NCI-H1092 treated with DMSO at 0.1 percent for 48 hours (cell line): Measurements from ENCODE around the gene EPHA4.

Source experiments
- DNase-seq: peaks from one replicate; lab custom pipeline; 2025; lab: John Stamatoyannopoulos, UW

EPHA4 gene

DNA sequence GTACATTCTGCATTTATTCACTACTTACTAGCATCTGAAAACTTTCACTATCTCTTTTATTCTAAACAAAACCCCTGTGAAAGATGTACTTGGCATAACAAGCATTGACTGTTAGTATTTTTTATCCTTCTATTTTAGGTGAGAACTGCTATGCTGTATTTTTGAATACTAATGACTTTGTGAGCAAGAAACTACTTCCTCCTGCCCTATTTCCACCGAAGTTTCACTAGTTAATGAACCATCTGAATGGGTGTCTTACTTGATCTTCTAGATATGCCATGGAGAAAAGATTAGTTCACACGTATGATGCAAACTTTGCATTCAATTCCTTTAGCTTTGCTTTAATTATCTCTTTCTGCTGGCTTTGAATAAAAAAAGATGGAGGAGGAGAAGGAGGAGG, 68.1 kb downstream of the EPHA4 start:
- DNase-seq = no peak

DNA sequence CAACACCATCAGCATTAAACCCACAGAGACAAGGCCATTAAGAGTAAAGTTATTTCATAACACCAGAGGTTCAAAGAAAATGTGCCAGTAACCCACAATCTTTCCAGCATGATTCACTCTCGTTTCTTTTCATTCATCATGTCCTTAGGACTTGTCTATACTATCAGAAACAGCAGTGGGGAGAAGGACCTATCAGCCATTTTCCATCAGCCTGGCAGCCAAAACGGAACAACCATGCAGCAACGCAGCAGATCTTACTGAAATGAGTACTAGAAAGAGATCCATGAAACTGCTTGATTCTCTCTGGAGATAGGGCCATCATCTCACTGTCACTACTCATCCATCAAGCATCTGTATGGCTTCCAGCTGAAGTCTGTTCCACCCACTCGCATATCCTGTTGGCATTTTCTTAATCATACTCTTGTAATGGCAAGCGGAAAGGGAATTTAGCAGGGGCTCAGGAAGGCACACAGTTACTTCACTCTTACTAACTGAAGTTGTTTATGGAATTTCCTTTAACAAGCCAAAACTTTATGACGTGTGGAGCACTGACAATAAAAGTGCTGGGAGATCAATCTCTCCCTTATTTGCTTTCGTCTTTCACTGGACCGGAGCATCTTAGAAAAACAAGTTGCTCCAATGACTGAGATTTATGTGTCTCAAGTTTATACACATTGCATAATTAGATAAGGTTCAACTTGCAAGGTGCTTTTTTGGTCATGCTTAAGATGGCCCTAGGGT, 69.7 kb downstream of the EPHA4 start:
- DNase-seq = no peak

DNA sequence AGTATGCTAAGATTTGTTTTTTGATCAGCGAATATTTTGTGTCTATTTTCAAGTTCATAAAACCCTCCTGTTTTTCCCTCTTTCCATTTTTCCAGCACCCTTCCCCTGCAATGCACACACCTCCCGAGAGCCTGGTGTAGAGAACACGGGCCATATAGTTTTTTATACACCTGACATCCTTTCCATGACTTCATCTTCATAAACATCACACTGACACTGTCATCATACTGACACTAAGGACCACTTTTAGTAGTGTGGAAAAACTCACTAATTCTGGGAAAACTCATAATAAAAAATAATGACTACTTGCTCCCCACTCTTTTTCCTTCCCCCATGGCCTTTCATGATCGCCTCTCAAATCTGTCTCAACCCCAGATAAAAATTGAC, 70.2 kb downstream of the EPHA4 start:
- DNase-seq = no peak

DNA sequence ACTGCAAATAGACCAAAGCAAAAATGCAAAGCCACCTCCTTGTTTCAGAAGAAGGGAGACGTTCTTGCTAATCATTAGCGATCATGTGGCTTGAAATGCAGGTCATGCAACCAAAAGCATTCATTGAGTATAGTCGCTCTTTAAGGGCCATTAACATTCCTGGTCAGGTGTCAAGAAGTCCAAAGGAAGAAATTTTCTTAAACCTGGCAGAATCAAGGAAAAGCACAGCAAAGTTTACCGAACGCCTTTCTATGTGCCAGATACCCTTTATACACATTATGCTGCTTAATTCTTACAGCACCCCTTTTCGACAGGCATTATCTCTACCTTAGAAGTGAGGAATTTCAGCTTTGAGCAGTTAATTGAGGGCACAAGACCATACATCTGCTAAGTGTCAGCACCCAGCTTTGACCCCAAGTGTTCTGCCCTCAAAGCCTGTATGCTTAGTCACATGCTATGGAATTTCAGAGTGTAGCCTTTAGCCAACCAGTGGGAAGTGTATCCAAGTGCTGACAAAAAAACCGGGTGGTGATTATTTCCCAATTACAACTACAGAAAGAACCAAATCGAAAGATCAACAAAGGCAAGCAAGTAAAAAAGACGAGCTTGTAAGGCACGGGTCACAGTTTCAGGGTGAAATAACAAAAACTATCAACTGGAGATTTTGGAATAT, 70.8 kb downstream of the EPHA4 start:
- DNase-seq = no peak

DNA sequence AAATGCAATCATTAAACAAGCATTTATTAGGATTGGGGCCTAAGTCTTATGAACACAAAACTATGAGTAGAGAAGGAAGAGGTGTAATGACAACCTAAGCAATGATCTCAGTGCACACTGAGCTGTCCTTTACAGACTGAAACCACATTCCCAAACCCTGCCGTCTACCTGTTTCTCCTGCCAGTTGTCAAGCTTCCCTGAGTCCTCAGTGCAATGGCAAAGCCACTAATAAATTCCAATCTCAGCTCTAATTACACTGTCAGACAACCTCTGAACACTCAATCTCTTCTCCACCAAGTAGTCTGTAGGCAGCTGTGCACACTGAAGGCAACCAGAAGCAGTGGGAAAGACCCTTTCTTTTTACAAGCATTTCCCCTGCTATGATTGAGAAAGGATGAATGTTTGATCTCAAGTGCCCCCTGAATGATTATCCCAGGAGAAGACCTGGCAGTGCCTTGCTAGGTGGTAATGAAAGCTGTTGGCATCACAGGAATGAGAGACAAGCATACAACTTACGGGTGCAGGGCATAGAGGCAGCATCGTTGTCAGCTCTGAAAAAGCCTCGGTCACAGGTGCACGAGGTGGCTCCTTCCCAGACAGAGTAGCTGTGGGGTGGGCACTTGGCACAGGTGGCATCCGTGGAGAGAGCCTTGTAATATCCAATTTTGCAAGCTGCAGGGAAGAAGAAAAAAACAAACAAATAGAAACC, 71.4 kb downstream of the EPHA4 start:
- no peak for DNase-seq

DNA sequence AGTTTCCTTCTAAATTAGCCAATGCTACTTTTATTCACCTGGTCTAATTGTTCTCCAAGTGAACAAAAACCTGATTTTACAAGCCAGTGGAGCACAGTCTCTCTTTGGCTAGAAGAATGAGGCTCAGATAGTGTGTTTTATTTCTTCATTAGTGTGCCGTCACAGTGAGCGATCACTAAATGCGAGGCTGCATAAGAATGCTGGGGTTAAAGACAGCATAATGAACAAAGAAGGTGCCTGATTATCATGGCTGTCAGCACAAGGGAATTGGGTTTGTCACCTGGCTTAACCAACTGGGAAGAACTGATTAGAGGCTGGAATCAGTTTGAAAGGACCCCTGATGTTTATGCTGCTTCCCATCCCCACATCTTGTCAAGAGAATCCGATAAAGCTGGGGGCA, 76.4 kb downstream of the EPHA4 start:
- no peak for DNase-seq

DNA sequence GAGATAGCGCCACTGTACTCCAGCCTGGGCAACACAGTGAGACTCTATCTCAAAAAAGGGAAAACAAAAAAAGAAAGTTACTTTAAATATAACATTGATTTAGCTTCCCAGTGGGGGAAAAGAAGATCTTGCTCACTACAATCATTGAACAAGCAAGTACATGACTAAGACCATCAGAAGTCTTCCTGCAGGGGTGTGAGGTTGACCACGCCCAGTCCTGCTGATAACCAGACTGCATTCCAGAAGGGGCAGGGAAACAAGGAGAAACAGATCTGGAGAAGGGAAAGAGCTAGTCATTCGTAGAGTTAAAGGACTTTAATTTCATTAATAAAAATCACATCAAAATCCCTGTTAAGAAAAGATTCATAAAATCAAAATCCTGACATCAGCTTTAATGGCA, 77.5 kb downstream of the EPHA4 start:
- DNase-seq = no peak

DNA sequence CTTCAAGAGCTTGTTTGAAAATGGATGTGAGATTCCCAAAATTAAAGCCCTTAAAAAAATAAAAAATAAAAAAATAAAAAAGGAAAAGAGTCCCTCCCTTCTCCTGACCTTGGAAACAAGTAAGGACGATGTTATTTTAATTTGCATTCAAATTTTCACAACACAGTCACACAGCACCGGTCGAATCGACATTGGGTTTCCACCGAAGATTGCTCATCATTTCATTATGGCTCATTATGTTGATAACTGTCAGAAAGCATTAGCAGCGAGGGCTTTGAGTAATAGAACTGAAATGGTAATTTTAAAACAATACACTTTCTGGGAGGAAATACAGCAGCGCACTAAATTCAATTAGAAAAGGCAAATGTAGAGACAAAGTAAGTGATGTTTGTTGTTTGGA, 78.7 kb downstream of the EPHA4 start:
- no peak for DNase-seq

DNA sequence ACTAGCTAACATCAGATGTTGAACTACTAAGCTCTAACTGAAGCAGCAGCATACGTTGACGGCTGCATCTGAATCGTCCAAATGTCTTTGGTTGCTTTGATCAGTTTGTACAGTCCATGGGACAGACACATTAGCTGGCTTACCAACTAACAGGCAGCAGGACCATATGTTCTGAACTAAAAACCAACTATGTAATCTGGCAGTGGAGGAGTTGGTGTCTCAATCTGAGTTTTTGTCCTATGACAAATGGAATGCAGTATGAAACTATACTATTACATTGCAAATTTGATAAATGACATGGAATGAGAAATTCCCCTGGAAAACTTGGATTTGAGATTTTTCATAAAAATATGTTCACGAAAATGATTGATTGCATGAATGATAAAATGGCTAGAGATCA, 79.5 kb downstream of the EPHA4 start:
- no peak for DNase-seq

DNA sequence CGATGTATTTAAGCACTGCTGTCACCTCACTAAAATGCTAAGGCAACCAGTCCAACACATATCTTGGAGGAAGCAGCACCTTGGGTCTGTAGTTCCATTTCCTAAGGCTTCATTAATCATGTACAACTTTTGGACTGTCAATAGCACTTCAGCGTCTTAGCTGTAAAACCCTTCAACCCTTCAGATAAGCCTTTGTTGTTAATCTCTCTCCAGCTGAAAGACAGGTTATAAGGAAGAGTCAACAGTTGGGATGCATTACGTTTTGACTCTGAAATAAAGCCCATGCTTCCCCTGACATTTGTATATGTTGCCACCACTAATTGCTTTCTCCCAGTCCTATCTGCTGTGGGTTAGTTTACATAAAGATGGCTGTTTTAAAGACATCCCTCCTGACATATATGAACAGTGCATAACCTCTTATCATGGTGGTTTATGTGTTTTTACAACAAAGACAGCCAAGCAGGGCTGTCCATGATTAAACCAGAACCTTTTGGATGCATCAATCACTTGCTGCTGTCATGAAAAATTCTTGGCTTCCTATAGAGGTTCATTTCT, 81.5 kb downstream of the EPHA4 start:
- DNase-seq = no peak

DNA sequence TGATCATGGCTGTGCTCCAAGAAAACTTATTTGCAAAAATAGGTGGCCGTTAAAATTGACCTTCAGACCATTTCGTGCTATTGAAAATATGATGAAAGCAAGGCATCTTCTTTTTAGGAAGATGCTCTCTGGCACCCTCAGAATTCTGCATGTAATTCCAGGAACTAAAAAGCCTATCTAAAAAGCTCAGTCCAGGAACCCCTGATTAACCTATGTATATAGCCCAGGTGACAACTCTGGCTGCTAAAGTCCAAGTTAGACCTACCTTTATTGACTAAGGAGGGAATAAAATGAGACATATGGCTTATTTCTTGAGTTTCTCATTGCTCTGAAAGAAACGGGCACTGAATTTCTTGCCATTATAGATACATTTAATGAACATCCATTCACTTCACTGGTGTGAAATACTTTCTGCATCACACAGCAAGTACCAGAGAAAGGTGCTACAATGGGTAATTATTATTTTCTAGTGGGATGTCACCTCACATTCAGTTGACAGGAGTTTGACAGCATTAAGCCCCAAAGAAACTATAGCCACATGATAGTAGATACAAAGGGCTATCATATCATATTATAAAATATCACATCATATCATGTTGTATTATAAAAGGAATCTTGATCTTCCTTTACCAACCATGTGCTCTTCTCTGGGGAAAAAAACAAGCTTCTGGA, 83.8 kb downstream of the EPHA4 start:
- DNase-seq = peak; percentile 51

DNA sequence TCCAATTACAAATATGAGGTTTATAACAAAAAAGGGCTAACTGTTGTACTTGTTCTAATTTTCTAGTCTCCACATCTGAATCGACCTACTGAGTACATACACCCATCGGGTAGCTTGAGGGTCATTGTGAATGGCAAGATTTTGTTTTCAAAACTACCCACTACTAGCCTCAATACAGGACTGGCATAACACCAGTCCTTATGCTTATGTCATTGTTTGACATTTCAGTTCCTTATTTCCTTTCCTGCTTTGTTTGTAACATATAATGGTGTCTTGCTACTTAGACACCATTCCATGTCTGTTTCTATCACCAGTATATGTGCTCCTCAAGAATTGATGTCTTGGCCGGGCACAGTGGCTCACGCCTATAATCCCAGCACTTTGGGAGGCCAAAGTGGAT, 86.0 kb downstream of the EPHA4 start:
- DNase-seq = no peak

DNA sequence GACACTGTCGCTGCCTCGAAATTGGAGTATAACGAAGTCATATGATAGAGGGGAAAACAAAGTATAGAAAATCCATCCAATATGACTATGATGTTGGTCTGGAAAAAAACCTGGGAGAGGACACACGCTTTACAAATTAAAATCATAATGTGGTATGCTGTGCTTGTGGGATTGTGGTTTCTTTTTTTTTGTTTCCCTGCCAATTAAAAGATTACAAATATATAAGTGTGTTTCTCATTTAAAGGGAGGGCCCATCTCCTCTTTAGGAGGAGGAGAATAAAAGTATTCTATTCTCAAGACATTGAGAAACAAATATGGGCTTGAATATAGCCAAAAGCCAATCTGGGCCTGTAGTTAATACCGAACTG, 86.6 kb downstream of the EPHA4 start:
- DNase-seq = no peak

DNA sequence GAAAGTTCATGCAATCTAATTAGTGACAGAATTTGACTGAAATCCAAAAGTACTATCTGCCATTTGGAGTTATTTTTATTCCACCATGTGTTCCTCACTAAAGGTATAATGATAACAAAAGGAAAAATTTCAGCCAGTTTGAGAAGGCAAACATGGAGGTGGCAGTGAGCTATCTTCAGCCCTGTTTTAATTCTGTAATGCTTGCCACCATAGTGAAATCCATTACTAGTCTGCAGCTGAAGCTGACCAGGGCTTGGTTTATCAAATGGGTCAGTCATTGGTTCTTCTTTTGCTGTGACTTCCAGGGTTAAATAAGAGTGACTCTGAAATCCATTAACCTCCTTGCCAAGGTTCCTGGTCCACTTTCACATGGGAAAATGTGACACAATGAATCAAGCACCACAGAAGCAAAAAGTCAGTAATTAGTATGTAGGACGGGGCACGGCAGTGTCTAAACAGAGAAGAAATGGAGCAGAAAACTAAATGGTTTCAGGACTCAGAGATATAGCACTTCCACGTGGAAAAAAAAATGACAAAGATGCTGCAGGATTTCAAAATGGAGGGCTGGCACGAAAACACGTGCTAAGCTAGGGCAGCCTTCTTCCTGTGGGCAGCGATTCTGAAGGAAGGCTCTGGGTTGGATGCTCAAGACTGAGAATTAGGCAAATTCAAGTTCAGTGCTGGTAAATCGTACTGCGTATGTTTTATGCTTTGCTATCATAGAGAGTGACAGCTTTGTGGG, 87.2 kb downstream of the EPHA4 start:
- no peak for DNase-seq

DNA sequence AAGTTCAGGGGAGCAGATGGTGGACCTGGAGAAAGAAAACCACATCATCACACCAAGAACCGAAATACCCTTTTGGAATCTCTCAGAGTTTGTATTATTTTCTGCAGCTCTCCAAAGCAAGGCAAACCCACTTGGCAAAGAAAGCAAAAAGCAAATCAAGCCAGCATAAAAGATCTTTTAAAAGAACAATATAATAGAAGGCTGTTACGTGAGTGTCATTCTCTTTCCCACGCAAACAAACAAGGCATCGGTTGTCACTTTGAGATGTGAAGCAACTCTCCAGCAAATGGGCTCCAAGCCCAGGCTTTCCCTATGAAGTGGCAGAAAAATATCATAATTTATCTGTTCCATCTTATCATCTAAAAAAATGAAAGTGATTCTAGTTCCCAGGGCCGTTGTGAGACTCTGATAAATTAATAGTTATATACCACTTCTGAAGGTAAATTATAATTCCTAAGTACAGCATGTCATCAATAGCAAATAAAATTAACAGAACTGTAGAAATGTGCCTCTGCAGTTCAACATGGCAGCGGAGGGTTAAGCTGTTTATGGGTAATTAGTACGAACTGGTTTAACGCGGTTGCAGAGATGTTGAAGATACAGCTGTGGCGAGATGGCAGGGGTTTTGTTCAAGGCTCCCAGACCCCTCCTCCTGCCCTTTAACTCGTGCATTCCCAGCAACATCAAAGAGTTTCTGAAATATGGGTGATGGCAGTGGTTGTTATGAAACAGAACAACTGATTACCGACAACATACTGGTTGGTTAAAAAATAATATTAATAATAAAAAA, 89.2 kb downstream of the EPHA4 start:
- DNase-seq = no peak

DNA sequence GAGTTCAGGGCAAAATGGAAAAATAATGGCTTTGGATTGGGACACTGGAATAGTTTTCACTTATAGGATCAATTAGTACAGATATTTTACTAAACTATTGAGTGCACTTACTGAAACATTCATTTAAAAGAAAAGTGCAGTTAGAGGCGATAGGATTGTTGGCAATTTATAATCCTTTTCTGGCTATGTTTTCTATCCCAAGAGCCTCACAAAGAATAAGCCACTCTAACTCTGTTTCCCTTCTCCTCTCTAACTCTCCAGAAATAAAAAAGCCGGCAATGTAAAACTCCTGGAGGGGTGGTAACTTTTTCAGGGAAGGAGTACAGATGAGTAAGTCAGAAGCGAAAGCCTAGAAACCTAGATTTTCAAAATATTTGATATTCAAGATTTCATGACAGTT, 91.3 kb downstream of the EPHA4 start:
- DNase-seq = no peak

DNA sequence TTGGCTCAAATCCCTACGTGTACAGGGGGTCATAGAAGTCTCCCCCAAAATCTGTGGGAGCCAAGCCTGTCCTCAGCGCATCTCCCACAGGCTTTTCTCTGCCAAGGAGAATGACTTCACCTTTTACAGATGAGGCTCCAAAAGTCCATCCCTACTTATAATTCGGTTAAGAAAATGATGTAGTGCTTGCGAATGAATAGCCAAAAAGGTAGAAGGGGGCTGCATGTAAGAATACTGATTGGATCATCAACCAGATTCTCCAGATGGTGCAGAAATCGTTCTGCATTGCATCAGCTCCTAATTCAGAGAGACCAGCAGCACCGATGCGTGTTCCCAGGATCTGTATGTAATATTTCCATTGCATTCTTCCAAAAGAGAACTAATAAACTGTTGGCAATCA, 91.9 kb downstream of the EPHA4 start:
- DNase-seq = no peak

DNA sequence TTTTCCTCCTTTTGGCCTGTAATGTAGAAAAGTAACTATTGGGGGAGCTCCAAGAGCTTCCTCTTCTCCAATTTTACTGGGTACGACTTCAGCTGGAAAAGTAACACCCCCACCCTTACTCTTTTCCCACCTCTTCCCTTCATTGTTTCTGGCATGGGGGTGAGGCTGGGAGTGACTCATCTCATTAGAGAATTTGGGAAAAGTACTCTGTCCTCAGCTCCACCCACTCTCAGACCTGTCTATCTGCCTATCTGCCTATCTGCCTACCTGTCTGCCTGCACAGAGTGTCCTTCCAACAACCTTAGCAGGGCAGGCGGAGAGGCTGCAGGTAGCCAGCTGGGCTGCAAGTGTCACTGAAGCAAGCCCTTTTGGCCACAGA, 93.6 kb downstream of the EPHA4 start:
- DNase-seq = no peak

DNA sequence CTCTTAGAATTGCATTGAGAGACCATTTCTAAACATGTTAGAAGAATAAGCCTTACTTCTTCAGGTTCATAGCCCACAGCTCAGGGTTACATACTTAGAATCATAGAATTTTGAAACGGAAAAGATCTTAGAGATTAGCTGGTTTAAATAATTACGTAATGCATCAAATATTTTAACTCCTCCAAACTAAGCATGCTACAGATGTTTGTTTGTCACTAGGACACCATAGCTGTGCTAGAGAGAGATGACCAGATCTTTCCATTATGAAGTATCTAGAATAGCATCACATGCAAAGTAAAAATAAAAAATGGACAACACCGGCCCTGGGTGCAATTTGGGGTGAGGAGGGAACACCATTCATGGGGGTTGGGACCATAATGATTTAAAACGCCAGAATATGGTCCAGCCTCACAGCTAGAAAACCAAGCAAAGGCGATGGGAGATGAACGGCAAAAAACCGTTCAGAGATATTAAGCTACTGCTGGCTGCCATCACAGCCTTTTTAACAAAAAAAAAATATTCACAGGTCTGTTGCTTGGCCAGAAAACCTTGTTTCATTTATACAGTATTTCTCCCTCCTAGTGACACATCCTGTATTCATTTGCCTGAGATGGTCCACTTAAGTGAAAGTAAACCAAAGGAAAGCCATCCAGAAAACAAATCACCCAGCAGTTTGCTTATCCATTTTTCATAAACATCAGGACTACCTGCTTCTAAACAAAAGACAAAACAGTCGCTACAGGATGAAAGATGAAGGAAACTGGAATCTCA, 94.2 kb downstream of the EPHA4 start:
- no peak for DNase-seq

DNA sequence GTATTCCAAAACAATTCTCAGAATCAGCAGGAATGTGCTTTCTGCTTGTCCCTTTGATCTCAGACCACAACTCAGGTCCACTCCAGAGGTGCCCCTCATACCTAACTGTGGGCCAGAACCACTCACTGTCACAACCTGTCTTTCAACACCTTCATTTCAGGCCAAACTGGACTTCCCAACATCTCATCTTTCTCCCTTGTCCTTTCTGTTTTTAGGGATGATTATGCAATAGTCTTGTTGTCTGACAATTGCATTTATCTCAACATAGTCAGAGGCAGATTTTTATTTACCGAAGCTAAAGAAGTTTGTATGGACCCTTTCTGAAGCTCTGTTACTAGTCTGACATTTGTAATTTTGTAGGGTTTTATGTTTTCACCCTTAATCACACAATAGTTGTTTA, 95.9 kb downstream of the EPHA4 start:
- no peak for DNase-seq
